HG02885 (cell line): ENCODE measurements around the gene VN1R4.
"Not testable (repeated sequence)": the region's sequence is repeated elsewhere in the genome, so short reads cannot be mapped to it uniquely, and the experiment has no call there.

Experiments
- ATAC-seq: cut with Tn5 transposase; IDR thresholded peaks from one replicate; pipeline ENCODE4 v1.9.1; 2021; ENCODE audit warnings: mild to moderate bottlenecking; ENCODE audit not compliant: unreplicated experiment, poor library complexity

Gene VN1R4

GRCh38 chr19:53267623-53268022 is at the start of gene VN1R4:
Gene VN1R4, minus strand, starts transcription at chr19:53267723. Its CDS starts 58 bp downstream, at chr19:53267665.
- not testable (repeated sequence) for ATAC-seq

DNA sequence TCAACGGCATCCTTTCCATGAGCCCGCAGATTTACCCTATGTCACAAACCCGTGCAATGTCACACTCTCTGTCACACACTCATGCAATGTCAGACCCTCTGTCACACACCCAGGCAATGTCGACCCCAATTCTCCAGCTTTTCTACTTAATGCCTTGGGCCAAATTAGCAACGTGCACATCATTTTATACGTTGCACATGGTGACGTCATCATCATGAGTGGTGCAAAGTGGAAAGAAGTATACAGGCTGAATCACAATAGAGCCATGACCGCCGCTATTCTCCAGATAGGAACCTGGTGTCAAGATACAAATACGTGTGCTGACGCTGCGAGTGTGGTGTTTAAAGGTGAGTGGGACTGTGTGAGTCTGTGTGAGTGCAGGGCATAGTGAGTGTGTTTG is 44.4 kb upstream of the VN1R4 start:
- no peak for ATAC-seq

- ATAC-seq = no peak
Observed at GRCh38 chr19:53311044-53311443, 43.5 kb upstream of the VN1R4 start.

GRCh38 chr19:53308339-53308811 is 40.9 kb upstream of the VN1R4 start:
- no peak for ATAC-seq

GRCh38 chr19:53301341-53301740 is 33.8 kb upstream of the VN1R4 start:
- ATAC-seq = not testable (repeated sequence)

DNA sequence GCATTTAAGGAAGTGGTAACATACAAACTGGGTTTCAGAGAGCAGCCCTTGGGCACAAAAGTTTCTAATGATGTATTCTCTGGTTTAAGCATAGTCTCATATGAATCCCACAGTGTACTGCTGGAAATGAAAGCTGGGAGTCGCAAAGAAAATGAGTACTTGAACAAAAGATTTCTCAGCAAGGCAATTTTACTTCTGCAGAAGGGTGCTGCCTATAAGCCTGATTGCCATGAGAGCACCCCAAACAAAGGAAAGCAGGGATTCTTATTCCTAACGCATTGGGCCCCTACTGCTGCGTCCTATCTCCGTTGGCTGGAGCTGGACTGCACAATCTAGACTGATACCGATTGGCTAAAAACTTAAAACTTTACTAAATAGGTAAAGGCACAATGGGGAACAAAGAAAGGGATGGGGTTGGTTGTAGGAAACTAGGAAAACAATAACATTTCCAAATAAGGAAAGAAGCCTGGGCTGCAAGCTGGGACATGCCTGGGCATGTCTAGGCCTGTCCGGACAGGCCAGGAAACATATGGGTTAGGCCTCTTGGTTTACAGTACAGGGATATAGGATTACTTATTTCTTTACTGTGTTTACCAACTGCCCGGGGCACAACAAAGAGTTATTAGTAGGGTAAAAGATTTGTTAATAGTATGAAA is 27.4 kb upstream of the VN1R4 start:
- ATAC-seq = no peak

- no peak for ATAC-seq
Observed at GRCh38 chr19:53290758-53291549, 23.4 kb upstream of the VN1R4 start.

DNA sequence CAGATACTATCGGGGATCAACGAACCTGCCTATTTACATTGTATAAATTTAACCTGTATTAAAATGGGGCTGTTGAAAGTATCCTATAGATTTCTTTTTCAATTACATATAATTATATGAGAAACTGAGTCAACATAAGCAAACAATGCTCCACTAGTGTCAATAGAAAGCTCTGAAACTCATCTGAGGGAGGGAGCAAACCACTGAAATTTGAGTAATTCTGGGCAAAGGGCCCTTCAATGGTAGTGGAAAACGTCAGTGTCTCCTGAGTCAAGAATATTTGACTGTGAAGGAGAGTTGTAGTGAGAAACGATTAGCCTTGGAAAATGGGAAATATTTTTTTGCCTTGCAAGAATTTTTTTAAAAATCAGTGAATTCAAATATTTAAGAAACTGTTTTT is 17.6 kb upstream of the VN1R4 start:
- ATAC-seq = no peak

DNA sequence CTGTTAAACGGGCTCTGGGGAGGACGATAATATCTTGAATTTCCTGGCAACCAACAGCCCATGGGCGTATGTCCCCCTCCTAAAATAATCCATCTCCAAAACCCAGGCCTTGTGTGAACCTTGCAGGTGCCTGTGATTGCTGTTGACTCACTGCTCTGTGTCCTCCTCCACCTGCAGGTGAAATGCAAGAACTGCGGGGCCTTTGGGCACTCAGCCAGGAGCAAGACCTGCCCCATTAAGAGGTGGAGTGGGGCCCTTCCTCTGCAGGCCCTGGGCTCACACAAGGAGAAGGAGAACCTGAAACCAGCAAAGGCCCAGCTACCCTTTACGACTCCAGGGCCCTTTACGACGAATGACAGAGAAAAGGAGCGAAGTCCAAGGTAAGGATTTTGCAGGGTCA is 14.4 kb upstream of the VN1R4 start:
- ATAC-seq = not testable (repeated sequence)

DNA sequence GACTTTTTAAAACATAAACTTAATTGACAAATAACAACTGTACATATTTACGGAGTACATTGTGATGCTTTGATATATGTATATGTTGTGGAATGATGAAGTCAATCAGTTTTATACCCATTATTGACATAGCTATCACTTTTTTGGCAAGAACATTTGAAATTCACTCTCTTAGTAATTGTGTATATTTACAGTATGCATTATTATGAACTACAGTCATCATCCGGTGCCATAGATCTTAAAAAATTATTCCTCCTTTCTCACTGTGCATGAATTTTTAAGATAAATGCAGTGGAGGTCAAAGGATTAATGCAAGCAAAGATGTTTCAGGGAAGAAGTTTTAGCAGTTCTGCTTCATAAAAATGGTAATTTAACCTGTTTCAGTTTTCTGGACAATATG is 8.0 kb upstream of the VN1R4 start:
- ATAC-seq = no peak

- no peak for ATAC-seq
Observed at GRCh38 chr19:53272044-53272443, 4.5 kb upstream of the VN1R4 start.

DNA sequence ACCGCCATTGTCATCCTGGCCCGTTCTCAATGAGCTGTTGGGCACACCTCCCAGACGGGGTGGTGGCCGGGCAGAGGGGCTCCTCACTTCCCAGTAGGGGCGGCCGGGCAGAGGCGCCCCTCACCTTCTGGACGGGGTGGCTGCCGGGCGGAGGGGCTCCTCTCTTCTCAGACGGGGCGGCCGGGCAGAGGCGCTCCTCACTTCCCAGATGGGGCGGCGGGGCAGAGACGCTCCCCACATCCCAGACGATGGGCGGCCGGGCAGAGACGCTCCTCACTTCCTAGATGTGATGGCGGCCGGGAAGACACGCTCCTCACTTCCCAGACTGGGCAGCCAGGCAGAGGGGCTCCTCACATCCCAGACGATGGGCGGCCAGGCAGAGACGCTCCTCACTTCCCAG is 2.3 kb upstream of the VN1R4 start:
- ATAC-seq = not testable (repeated sequence)

DNA sequence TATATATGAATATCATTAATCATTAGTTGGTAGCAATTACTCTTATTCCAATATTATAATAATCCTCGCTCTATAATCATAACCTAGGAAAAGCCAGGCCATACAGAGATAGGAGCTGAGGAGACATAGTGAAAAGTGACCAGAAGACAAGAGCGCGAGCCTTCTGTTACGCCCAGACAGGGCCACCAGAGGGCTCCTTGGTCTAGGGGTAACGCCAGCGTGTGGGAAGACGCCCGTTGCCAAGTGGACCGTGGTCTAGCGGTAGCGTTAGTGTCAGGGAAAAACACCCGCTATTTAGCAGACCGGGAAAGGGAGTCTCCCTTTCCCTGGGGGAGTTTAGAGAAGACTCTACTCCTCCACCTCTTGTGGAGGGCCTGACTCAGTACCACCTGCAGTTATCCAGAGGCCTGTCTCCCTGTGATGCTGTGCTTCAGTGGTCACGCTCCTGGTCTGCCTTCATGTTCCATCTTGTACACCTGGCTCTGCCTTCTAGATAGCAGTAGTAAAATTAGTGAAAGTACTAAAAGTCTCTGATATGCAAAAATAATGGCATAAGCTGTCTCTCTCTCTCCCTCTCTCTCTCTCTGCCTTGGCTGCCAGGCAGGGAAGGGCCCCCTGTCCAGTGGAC is 9.7 kb downstream of the VN1R4 start, which contains the start of gene VN1R2:
TSS of gene VN1R2 (plus strand) at position 578 of the 628 bp plus-strand sequence. CDS start 84 bp downstream, outside the sequence.
- ATAC-seq = not testable (repeated sequence)

DNA sequence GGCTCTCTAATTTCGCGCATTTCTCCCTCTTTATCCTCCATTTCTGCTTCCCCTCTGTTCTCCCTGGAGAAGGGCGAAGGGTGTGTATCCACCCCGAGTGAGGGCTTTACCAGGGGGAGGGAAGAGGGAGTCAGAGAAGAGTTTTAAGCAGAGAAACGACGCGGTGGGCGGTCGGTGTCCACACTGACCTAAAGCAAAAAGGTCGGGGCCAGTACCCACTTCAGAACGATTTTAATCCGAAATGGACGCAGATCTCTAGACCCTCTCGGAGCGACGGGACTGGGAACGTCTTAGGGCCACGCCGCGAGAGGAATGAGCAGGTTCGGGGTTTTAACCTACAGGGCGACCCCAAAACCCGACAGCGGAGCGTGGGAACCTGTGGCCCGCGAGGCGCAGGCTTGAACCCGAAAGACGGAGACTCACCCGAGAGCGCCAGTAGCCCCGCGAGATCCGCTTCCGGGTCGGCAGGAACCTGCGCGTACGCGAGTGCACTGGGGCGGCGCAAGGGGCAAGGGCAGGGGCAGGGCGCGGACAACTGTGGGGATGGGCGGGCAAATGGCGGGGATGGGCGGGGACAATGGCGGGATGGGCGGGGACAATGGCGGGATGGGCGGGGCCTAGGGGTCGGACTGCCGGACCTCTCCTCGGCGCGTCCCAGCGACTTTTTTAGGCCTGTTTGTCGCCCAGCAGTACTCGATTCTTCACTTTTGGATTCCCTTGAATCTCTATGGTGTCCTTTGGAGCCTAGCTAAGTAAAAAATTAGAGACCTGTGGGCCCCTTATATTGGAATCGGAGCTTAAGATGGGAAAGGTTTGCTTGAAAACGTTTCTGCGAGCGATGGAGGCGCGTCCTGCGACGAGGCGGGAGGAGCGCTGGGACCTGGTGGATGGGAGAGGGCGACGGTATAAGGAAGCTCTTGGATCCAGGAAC is 12.8 kb downstream of the VN1R4 start, which contains the start of gene ZNF677:
TSS of gene ZNF677 (minus strand) at position 463 of the 931 bp plus-strand sequence. CDS start 3,323 bp downstream, outside the sequence.
- no peak for ATAC-seq

GRCh38 chr19:53246498-53246897 is 21.0 kb downstream of the VN1R4 start:
- no peak for ATAC-seq

DNA sequence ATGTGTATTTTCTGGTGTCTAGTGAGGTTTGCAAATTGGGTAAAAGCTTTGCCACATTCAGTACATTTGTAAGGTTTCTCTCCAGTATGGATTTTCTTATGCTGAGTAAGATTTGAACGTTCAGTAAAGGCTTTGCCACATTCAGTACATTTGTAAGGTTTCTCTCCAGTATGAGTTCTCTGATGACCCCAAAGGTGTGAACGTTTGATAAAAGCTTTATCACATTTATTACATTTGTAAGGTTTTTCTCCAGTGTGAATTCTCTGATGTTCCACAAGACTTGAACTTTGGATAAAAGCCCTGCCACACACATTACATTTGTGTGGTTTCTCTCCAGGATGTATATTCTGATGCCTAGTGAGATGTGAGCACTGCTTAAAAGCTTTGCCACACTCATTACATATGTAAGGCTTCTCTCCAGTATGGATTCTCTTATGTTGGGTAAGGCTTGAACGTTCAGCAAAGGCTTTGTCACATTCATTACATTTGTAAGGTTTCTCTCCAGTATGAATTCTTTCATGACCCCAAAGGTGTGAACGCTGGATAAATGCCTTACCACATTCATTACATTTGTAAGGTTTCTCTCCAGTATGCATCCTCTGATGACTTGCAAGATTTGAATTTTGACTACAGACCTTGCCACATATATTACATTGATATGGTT is 30.3 kb downstream of the VN1R4 start:
- no peak for ATAC-seq

GRCh38 chr19:53224606-53225005 is 42.9 kb downstream of the VN1R4 start:
- ATAC-seq = no peak

- ATAC-seq = not testable (repeated sequence)
Observed at GRCh38 chr19:53222716-53223115, 44.8 kb downstream of the VN1R4 start.
